ENCODE results near the gene DNAH9.

Gene DNAH9

DNA sequence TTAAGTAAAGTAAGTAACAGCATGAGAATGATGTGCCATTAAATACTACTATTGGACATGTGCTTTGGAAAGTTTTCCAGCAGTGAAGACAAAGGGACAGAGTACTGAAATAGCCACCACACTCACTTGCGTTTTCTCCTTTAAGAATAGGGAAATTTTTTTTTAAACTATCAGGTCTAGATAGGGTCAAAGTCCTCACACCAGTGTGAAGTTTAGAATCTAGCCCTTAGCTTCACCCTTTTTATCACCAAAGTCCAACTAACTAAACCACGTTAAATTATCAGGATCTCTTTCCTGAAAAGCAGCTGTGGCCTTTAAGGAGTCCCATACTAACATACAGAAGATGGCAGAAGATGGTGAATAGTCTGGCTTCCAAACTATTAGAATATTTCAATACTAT is 218.1 kb downstream of the DNAH9 start:
- Histone ChIP-seq H3K9ac (no peak overlapping the region), H3K27me3 (ENCODE audit: insufficient read depth, low read depth) (no peaks in the 10 kb centered on the region), H3K4me1 (ENCODE audit: low read depth, poor library complexity, severe bottlenecking) (no peaks in the 10 kb centered on the region), H3K27ac (no peak overlapping the region), H4K20me1 (ENCODE audit: insufficient read depth) (no peaks in the 10 kb centered on the region), H2AFZ (ENCODE audit: low read depth) (no peak overlapping the region), H3K4me2 (no peak overlapping the region), H3K4me3 (IDR thresholded peaks at IDR 0.05; ENCODE audit: insufficient read depth, low read depth, low read length) (no peak overlapping the region), H3K79me2 (ENCODE audit: insufficient read depth, low read depth) (no peaks in the 10 kb centered on the region), H3K36me3 (ENCODE audit: insufficient read depth) (no peaks in the 10 kb centered on the region)
- TF ChIP-seq, protein P1, sequence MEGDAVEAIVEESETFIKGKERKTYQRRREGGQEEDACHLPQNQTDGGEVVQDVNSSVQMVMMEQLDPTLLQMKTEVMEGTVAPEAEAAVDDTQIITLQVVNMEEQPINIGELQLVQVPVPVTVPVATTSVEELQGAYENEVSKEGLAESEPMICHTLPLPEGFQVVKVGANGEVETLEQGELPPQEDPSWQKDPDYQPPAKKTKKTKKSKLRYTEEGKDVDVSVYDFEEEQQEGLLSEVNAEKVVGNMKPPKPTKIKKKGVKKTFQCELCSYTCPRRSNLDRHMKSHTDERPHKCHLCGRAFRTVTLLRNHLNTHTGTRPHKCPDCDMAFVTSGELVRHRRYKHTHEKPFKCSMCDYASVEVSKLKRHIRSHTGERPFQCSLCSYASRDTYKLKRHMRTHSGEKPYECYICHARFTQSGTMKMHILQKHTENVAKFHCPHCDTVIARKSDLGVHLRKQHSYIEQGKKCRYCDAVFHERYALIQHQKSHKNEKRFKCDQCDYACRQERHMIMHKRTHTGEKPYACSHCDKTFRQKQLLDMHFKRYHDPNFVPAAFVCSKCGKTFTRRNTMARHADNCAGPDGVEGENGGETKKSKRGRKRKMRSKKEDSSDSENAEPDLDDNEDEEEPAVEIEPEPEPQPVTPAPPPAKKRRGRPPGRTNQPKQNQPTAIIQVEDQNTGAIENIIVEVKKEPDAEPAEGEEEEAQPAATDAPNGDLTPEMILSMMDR (conservative IDR thresholded peaks at IDR 0.05; ENCODE audit: low read depth, low read length): no peak

- H3K4me1 ChIP-seq (ENCODE audit: low read depth, poor library complexity, severe bottlenecking): no peaks in the 10 kb centered on the region
- no peaks in the 10 kb centered on the region for H3K27me3 ChIP-seq (ENCODE audit: insufficient read depth, low read depth)
- no peak overlapping the region for H3K4me3 ChIP-seq (IDR thresholded peaks at IDR 0.05; ENCODE audit: insufficient read depth, low read depth, low read length)
- H3K4me2 ChIP-seq: no peak overlapping the region
- H2AFZ ChIP-seq (ENCODE audit: low read depth): no peak overlapping the region
- H4K20me1 ChIP-seq (ENCODE audit: insufficient read depth): no peaks in the 10 kb centered on the region
- TF ChIP-seq, protein P1 (conservative IDR thresholded peaks at IDR 0.05; ENCODE audit: low read depth, low read length): no peak
- H3K27ac ChIP-seq: no peak overlapping the region
- H3K79me2 ChIP-seq (ENCODE audit: insufficient read depth, low read depth): no peaks in the 10 kb centered on the region
- no peaks in the 10 kb centered on the region for H3K36me3 ChIP-seq (ENCODE audit: insufficient read depth)
- no peak overlapping the region for H3K9ac ChIP-seq
These were observed 225.6 kb downstream of the DNAH9 start for GRCh38 chr17:11823862-11824261.

GRCh38 chr17:11825572-11826209 is 227.4 kb downstream of the DNAH9 start:
- no peak overlapping the region for H3K4me3 ChIP-seq (IDR thresholded peaks at IDR 0.05; ENCODE audit: insufficient read depth, low read depth, low read length)
- H3K27me3 ChIP-seq (ENCODE audit: insufficient read depth, low read depth): no peaks in the 10 kb centered on the region
- no peak overlapping the region for H3K4me2 ChIP-seq
- no peak overlapping the region for H3K27ac ChIP-seq
- no peaks in the 10 kb centered on the region for H3K79me2 ChIP-seq (ENCODE audit: insufficient read depth, low read depth)
- no peak overlapping the region for H3K9ac ChIP-seq
- no peaks in the 10 kb centered on the region for H3K4me1 ChIP-seq (ENCODE audit: low read depth, poor library complexity, severe bottlenecking)
- H2AFZ ChIP-seq (ENCODE audit: low read depth): no peak overlapping the region
- H3K36me3 ChIP-seq (ENCODE audit: insufficient read depth): no peaks in the 10 kb centered on the region
- TF ChIP-seq, protein P1 (conservative IDR thresholded peaks at IDR 0.05; ENCODE audit: low read depth, low read length): no peak
- no peaks in the 10 kb centered on the region for H4K20me1 ChIP-seq (ENCODE audit: insufficient read depth)

DNA sequence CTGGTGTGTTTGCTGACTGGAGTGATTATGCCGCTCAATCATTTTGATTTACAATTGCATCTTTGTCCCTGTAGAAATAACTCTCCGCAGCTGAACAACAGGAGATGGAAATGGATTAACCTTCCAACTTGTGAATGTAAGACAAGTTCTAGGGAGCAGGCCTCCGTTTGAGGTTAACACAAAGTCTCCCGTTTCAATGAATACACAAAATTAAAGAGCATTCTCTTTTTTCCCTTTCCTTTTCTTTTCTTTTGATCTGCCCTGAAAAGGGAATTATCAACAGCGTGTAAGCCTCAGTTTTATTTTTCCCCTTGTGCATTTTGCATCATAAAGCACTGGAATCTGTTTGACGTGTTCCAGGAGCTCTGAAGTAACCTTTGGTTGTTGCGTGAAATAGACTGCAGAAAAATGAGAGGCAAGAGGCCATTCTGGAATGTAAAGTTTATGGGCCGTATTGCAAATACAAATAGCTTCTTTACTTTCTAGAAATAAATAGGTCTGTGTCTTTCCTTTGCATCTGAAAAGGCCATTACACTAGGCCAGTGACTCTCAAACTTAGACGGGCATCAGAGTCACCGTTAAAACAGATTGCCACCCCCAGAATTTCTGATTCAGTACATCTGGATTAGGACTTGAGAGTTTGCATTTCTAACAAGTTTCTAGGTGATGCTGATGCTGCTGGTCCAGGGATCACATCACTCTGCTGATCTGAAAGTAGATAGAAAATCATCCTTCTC is 234.3 kb downstream of the DNAH9 start:
- TF ChIP-seq, protein P1 (conservative IDR thresholded peaks at IDR 0.05; ENCODE audit: low read depth, low read length): no peak
- Histone ChIP-seq H3K4me1 (ENCODE audit: low read depth, poor library complexity, severe bottlenecking) (no peaks in the 10 kb centered on the region), H3K4me3 (IDR thresholded peaks at IDR 0.05; ENCODE audit: insufficient read depth, low read depth, low read length) (no peak overlapping the region), H3K36me3 (ENCODE audit: insufficient read depth) (no peaks in the 10 kb centered on the region), H2AFZ (ENCODE audit: low read depth) (no peak overlapping the region), H3K79me2 (ENCODE audit: insufficient read depth, low read depth) (no peaks in the 10 kb centered on the region), H3K27ac (no peak overlapping the region), H3K9ac (no peak overlapping the region), H4K20me1 (ENCODE audit: insufficient read depth) (no peaks in the 10 kb centered on the region), H3K4me2 (no peak overlapping the region), H3K27me3 (ENCODE audit: insufficient read depth, low read depth) (no peaks in the 10 kb centered on the region)

Measured in KMS-11 (cell line).